Right atrium auricular region (tissue), 2 donors: ENCODE measurements around the gene GH1. TPM values are rescaled to one million over a fixed set of nuclear protein-coding genes. Genes with fewer than 3 reads are reported as not detected.
A peak's percentile ranks its signal among the peaks of the same experiment; 100 is the strongest.
"Not testable (repeated sequence)": the region's sequence is repeated elsewhere in the genome, so short reads cannot be mapped to it uniquely, and the experiment has no call there.

Experiments used
- DNase-seq: peaks from one replicate; pipeline ENCODE4 v3.0.0-alpha.2; 2019; ENCODE audit warnings: low spot score
- H3K27ac ChIP-seq, 2 donors: fragments of 200-600 bp; sonication (generic); 1 replicate in 1 of 2; 2 replicates in 1 of 2; pipeline ENCODE4 v1.5.1; 2016 to 2019
- H3K27me3 ChIP-seq, 2 donors: fragments of 200-600 bp; sonication (generic); one replicate each; pipeline versions ENCODE4 v1.5.1 to v1.6.0; 2017 to 2019
- H3K36me3 ChIP-seq: fragments of 200-600 bp; sonication (generic); one replicate; pipeline ENCODE4 v1.5.1; 2016
- H3K4me1 ChIP-seq, 2 donors: fragments of 200-600 bp; sonication (generic); one replicate each; pipeline versions ENCODE4 v1.5.1 to v1.6.0; 2017 to 2019
- H3K4me3 ChIP-seq, 2 donors: fragments of 200-600 bp; sonication (generic); 1 replicate in 1 of 2; 2 replicates in 1 of 2; pipeline ENCODE4 v1.5.1; 2017 to 2019; ENCODE audit warnings: mild to moderate bottlenecking in 1 of 2, moderate library complexity in 1 of 2
- H3K9me3 ChIP-seq, 2 donors: fragments of 200-600 bp; sonication (generic); one replicate each; pipeline ENCODE4 v1.5.1; 2019
- CTCF ChIP-seq, 2 donors: fragments of 200-600 bp; sonication (generic); IDR thresholded peaks; one replicate each; pipeline ENCODE4 v1.5.1; 2019; ENCODE audit warnings: antibody characterized with exemption in 2 of 2
- total RNA-seq, 2 donors: library from RNA; depleted of rRNA; stranded (reverse); fragments of >200 nt; gene quantifications; one replicate each; pipeline ENCODE4 v1.1.0, GENCODE V29; 2016

Gene GH1
- total RNA-seq, 2 donors from 2014 or later = not detected

DNA sequence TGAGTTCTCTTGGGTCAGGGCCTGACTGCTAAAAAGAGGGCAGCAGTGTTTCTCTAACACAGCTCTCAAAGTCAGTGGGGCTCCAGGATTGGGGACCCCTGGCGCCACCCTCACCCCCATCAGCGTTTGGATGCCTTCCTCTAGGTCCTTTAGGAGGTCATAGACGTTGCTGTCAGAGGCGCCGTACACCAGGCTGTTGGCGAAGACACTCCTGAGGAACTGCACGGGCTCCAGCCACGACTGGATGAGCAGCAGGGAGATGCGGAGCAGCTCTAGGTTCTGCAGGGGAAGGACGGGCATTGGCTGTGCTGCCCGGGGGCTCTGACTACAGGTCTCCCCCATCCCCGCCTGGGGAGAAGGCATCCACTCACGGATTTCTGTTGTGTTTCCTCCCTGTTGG, 993 bp downstream of the GH1 start:
- H3K27ac ChIP-seq = no peak overlapping the region
- peaks cover 0 to 7% of the 10 kb centered on the region in 2 donors for H3K4me1 ChIP-seq
- DNase-seq = no peak
- no peak for TF ChIP-seq CTCF (IDR thresholded peaks at IDR 0.05)
- no peaks in the 10 kb centered on the region for H3K27me3 ChIP-seq
- no peak overlapping the region for H3K4me3 ChIP-seq
- H3K9me3 ChIP-seq = no peaks in the 10 kb centered on the region
- H3K36me3 ChIP-seq = no peaks in the 10 kb centered on the region

GRCh38 chr17:63917206-63917605, 1.4 kb downstream of the GH1 start:
- not testable (repeated sequence) for H3K27ac ChIP-seq, DNase-seq, H3K4me1 ChIP-seq, H3K4me3 ChIP-seq, H3K27me3 ChIP-seq, H3K9me3 ChIP-seq, H3K36me3 ChIP-seq

DNA sequence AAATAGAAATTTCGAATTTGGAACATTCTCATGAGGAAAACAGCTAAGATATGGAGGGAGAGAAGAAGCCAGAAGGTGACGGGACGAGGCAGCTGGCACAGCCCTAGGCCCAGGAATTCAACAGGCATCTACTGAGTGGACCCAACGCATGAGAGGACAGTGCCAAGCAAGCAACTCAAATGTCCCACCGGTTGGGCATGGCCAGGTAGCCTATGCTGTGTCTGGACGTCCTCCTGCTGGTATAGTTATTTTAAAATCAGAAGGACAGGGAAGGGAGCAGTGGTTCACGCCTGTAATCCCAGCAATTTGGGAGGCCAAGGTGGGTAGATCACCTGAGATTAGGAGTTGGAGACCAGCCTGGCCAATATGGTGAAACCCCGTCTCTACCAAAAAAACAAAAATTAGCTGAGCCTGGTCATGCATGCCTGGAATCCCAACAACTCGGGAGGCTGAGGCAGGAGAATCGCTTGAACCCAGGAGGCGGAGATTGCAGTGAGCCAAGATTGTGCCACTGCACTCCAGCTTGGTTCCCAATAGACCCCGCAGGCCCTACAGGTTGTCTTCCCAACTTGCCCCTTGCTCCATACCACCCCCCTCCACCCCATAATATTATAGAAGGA, 2.0 kb downstream of the GH1 start:
- no peak overlapping the region for H3K4me3 ChIP-seq
- no peak for DNase-seq
- no peaks in the 10 kb centered on the region for H3K36me3 ChIP-seq
- TF ChIP-seq CTCF (IDR thresholded peaks at IDR 0.05) = no peak
- H3K27me3 ChIP-seq = no peaks in the 10 kb centered on the region
- no peaks in the 10 kb centered on the region for H3K9me3 ChIP-seq
- no peak overlapping the region for H3K27ac ChIP-seq
- peaks cover 0 to 7% of the 10 kb centered on the region in 2 donors for H3K4me1 ChIP-seq

DNA sequence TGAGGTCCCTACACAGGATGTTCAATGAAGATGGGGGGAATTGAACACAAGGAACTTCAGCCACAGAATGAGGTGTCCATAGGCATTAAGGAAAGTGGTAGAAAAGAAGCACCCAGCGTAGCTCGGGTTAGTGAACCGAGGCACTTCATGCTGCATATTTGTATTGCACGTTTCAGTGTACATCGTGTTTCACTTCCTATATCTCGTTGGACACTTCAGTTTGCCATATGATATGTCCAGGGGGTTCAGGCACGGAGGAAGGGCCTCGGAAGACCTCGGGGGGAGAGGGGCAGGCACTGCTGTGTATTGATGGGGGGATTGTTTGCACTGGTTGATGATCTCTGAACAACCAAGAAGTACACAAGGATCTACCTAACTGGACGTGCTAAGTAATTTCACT, 2.9 kb downstream of the GH1 start:
- H3K27me3 ChIP-seq, H3K9me3 ChIP-seq, H3K4me1 ChIP-seq, H3K4me3 ChIP-seq, H3K36me3 ChIP-seq, DNase-seq, H3K27ac ChIP-seq: not testable (repeated sequence)

- no peak for DNase-seq
- TF ChIP-seq CTCF (IDR thresholded peaks at IDR 0.05) = no peak
- Histone ChIP-seq H3K9me3 (no peaks in the 10 kb centered on the region), H3K4me1 (peaks cover 0 to 6% of the 10 kb centered on the region in 2 donors), H3K36me3 (no peaks in the 10 kb centered on the region), H3K4me3 (no peak overlapping the region), H3K27me3 (no peaks in the 10 kb centered on the region), H3K27ac (no peak overlapping the region)
Observed at GRCh38 chr17:63914471-63914870, 4.2 kb downstream of the GH1 start.

DNA sequence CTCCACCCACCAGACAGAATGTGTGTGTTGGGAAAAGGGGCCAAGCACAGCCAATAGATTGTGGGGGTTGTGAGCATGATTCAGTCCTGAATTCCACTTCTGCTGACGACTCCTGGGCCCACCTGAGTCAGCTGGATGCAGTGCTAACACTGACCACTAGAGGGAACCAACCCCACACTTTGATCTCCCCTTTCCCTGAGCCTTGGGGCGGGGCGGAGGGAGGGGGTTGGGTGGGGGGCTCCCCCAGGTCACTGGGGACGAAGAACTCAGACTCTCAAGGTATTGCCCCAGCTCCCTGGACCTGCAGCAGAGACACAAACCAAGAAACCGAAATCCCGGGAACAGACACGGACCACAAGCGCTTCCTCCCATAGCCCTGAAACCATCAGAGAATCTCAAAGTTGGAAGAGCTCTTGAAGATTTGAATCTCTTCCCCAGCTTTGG, 7.0 kb downstream of the GH1 start:
- no peaks in the 10 kb centered on the region for H3K36me3 ChIP-seq
- H3K9me3 ChIP-seq = no peaks in the 10 kb centered on the region
- no peaks in the 10 kb centered on the region for H3K27me3 ChIP-seq
- H3K27ac ChIP-seq = no peak overlapping the region
- no peaks in the 10 kb centered on the region for H3K4me1 ChIP-seq
- H3K4me3 ChIP-seq = no peak overlapping the region
- peak; percentile 87 to 95 for TF ChIP-seq CTCF (IDR thresholded peaks at IDR 0.05)
- no peak for DNase-seq

- Histone ChIP-seq H3K9me3 (no peaks in the 10 kb centered on the region), H3K27ac (no peak within 1 kb of the TSS), H3K36me3 (no peaks in the 10 kb centered on the region), H3K4me3 (no peak within 1 kb of the TSS), H3K4me1 (no peaks in the 10 kb centered on the region), H3K27me3 (no peaks in the 10 kb centered on the region)
- no peak for TF ChIP-seq CTCF (IDR thresholded peaks at IDR 0.05)
- DNase-seq = no peak
Observed at GRCh38 chr17:63911041-63911635, 7.5 kb downstream of the GH1 start, which contains the start of gene CSHL1. TSS of gene CSHL1 (minus strand) at chr17:63911258. CDS start at chr17:63911196, 62 bp downstream.
